Measurements from ENCODE around the gene KCNJ12.

KCNJ12 gene

GRCh38 chr17:21369395-21369794, 6.8 kb upstream of the KCNJ12 start:
- TF ChIP-seq HDGF (IDR thresholded peaks at IDR 0.05; ENCODE audit: borderline replicate concordance) (no peak), NFRKB (IDR thresholded peaks at IDR 0.05) (no peak), ARNT (IDR thresholded peaks at IDR 0.05) (no peak), FOXM1 (IDR thresholded peaks at IDR 0.05; ENCODE audit: borderline replicate concordance) (no peak), FOXK2 (IDR thresholded peaks at IDR 0.05) (no peak), ZNF384 (IDR thresholded peaks at IDR 0.05) (no peak), L3MBTL2 (conservative IDR thresholded peaks at IDR 0.05) (no peak), SUZ12 (IDR thresholded peaks at IDR 0.05) (no peak), TARDBP (IDR thresholded peaks at IDR 0.05) (no peak), FOXA1 (IDR thresholded peaks at IDR 0.05) (no peak), PKNOX1 (IDR thresholded peaks at IDR 0.05) (no peak), BHLHE40 (IDR thresholded peaks at IDR 0.05; ENCODE audit: borderline replicate concordance) (no peak), LEF1 (IDR thresholded peaks at IDR 0.05; ENCODE audit: borderline replicate concordance) (no peak)
- no peak for DNase-seq (ENCODE audit: extremely low spot score)
- POLR2A ChIA-PET = interaction anchor here (0.7 kb wide), 1 partner anchor 31 kb away, joined by 3 read pairs; no protein-coding TSS in a partner anchor
- CTCF ChIA-PET = no interaction called here

DNA sequence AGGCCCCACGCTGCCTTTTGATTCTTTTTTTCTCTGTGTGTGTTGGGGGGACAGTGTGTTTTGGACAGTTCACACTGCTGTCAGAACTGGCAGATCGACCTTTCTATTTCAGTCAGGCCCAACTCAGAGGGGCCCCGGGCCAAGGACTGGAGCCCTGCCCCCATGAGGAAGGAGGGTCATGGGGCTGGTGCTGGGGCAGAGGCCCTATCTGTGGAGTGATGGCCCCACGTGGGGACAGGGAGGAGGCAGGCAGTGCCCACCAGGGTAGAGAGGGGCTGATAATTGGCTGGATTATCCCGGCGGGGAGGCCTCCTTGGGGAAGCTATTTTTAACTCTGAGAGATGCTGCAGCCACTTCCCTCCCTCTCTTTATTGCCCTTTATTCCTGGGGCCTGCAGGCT, 5.7 kb upstream of the KCNJ12 start:
- CTCF ChIA-PET = no interaction called here

DNA sequence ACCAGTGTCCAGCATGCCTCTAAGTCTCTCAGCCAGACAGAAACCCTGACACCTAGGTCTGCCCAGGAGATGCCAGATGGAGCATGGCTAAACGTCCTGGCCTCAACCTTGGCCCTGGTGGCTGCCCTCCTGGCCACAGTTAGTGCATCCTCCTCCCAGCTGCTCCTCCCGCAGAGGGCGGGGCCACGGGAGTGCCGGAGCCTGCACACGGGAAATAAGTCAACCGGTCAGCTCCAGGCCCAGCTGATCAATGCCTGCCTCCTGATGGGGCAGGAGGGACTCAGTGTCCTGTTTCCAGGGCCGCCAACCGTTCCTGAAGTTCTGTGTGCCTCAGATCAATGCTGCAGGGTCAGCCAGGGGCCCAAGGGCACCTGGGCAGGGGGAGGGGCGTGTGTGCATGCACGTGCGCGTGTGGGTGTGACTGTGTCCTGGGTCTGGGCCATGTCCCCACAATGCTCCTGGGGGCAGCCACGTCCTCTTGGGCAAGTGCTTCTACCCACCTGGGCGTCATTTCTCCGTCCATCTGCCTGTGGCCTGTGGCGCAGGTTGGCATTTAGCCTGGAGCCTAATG, 4.6 kb upstream of the KCNJ12 start:
- TF ChIP-seq FOXK2 (IDR thresholded peaks at IDR 0.05) (no peak), ELF4 (IDR thresholded peaks at IDR 0.05) (no peak), HDGF (IDR thresholded peaks at IDR 0.05; ENCODE audit: borderline replicate concordance) (no peak), SUZ12 (IDR thresholded peaks at IDR 0.05) (no peak), FOXM1 (IDR thresholded peaks at IDR 0.05; ENCODE audit: borderline replicate concordance) (no peak), ZNF384 (IDR thresholded peaks at IDR 0.05) (no peak), BHLHE40 (IDR thresholded peaks at IDR 0.05; ENCODE audit: borderline replicate concordance) (no peak), NFRKB (IDR thresholded peaks at IDR 0.05) (no peak), SP1 (IDR thresholded peaks at IDR 0.05) (no peak), CTBP1 (IDR thresholded peaks at IDR 0.05; ENCODE audit: borderline replicate concordance) (no peak), PKNOX1 (IDR thresholded peaks at IDR 0.05) (no peak), TARDBP (IDR thresholded peaks at IDR 0.05) (no peak), FOXA1 (IDR thresholded peaks at IDR 0.05) (no peak), L3MBTL2 (conservative IDR thresholded peaks at IDR 0.05) (no peak), LEF1 (IDR thresholded peaks at IDR 0.05; ENCODE audit: borderline replicate concordance) (no peak), ARNT (IDR thresholded peaks at IDR 0.05) (no peak)
- DNase-seq (ENCODE audit: extremely low spot score) = no peak
- ChIA-PET CTCF (interaction anchor here (1.0 kb wide), 1 partner anchor 85 kb away, joined by 3 read pairs; no protein-coding TSS in a partner anchor), POLR2A (interaction anchor here (1.0 kb wide), 1 partner anchor 8 kb away, joined by 4 read pairs; no protein-coding TSS in a partner anchor)

More for the DNA sequence above, 5.7 kb upstream of the KCNJ12 start:
- POLR2A ChIA-PET = interaction anchor here (0.8 to 1.2 kb wide), 4 partner anchors 9 to 20 kb away, joined by 3 to 4 read pairs (median 4); no protein-coding TSS in a partner anchor
- TF ChIP-seq ARNT (IDR thresholded peaks at IDR 0.05) (no peak), ELF4 (IDR thresholded peaks at IDR 0.05) (no peak), SP1 (IDR thresholded peaks at IDR 0.05) (no peak), L3MBTL2 (conservative IDR thresholded peaks at IDR 0.05) (no peak; the same call in 1 of the 2 replicates), CTBP1 (IDR thresholded peaks at IDR 0.05; ENCODE audit: borderline replicate concordance) (no peak), TARDBP (IDR thresholded peaks at IDR 0.05) (no peak)
- DNase-seq (ENCODE audit: extremely low spot score) = peak; percentile 44

DNA sequence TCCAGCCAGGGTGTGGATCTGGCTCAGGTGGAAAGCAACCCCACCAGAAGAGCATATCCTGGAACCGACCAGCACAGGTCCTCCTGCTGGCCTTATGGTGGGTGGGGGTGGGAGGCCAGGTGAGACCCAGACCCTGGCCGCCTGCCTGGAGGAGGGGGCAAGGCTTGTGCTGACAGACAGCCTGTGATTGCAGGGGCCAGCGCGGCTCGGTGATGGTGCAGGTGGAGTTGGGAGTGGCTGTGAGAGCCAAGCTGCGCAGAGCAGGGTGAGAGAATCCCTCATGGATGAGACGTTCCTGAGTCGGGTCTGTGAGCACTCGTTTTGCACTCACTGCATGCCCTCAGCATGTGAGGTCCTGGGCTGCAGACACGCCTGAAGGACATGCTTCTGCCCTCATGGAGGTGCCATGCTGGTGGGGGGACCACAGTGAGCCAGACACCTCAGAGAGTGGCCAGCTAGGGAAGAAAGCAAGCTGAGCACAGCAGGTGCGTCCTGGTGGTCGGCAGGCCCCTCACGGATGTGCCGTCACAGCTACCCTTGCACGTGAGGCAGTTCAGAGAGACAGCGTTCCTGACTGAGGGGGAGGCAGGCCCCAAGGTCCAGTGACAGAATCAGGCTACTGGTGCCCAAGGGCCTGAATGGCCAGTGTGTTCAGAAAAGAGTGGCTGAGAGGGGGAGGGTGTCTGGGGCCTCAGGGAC, 3.8 kb upstream of the KCNJ12 start:
- ChIA-PET CTCF (interaction anchor here (1.0 kb wide), 1 partner anchor 85 kb away, joined by 3 read pairs; no protein-coding TSS in a partner anchor), POLR2A (no interaction called here)
- TF ChIP-seq HDGF (IDR thresholded peaks at IDR 0.05; ENCODE audit: borderline replicate concordance) (no peak), FOXM1 (IDR thresholded peaks at IDR 0.05; ENCODE audit: borderline replicate concordance) (no peak), CTBP1 (IDR thresholded peaks at IDR 0.05; ENCODE audit: borderline replicate concordance) (no peak), SP1 (IDR thresholded peaks at IDR 0.05) (no peak), BHLHE40 (IDR thresholded peaks at IDR 0.05; ENCODE audit: borderline replicate concordance) (no peak), PKNOX1 (IDR thresholded peaks at IDR 0.05) (no peak), ZNF384 (IDR thresholded peaks at IDR 0.05) (no peak), TARDBP (IDR thresholded peaks at IDR 0.05) (no peak), ELF4 (IDR thresholded peaks at IDR 0.05) (no peak), SUZ12 (IDR thresholded peaks at IDR 0.05) (no peak), L3MBTL2 (conservative IDR thresholded peaks at IDR 0.05) (no peak), FOXA1 (IDR thresholded peaks at IDR 0.05) (no peak), LEF1 (IDR thresholded peaks at IDR 0.05; ENCODE audit: borderline replicate concordance) (no peak), NFRKB (IDR thresholded peaks at IDR 0.05) (no peak), FOXK2 (IDR thresholded peaks at IDR 0.05) (no peak)
- no peak for DNase-seq (ENCODE audit: extremely low spot score)

- CTCF ChIA-PET = no interaction called here
- TF ChIP-seq FOXK2 (IDR thresholded peaks at IDR 0.05) (no peak), ZNF384 (IDR thresholded peaks at IDR 0.05) (no peak), TARDBP (IDR thresholded peaks at IDR 0.05) (no peak), ELF4 (IDR thresholded peaks at IDR 0.05) (no peak), L3MBTL2 (conservative IDR thresholded peaks at IDR 0.05) (no peak), SUZ12 (IDR thresholded peaks at IDR 0.05) (no peak)
- no peak for DNase-seq (ENCODE audit: extremely low spot score)
- POLR2A ChIA-PET = no interaction called here
Observed at GRCh38 chr17:21373036-21373435, 3.1 kb upstream of the KCNJ12 start.

Measured in HEK293T (cell line).